NCI-H2107 treated with DMSO at 0.1 percent for 48 hours (cell line): ENCODE results near the gene BIN1.

Experiments
- DNase-seq: peaks from one replicate; lab custom pipeline; 2025; ENCODE audit not compliant: unreplicated experiment; lab: John Stamatoyannopoulos, UW

The BIN1 gene

GRCh38 chr2:127060264-127060945 is 46.5 kb downstream of the BIN1 start:
- DNase-seq, result no peak

- no peak for DNase-seq
Measured at GRCh38 chr2:127059559-127059958, 47.4 kb downstream of the BIN1 start.

GRCh38 chr2:127058954-127059252 is 48.1 kb downstream of the BIN1 start:
- no peak for DNase-seq

GRCh38 chr2:127058246-127058953 is 48.6 kb downstream of the BIN1 start:
- DNase-seq, result no peak

- DNase-seq, result no peak
Measured at GRCh38 chr2:127057371-127058245, 49.3 kb downstream of the BIN1 start.

- DNase-seq, result no peak
Measured at GRCh38 chr2:127056631-127057370, 50.2 kb downstream of the BIN1 start.

GRCh38 chr2:127056086-127056485 is 50.9 kb downstream of the BIN1 start:
- no peak for DNase-seq

- no peak for DNase-seq
Measured at GRCh38 chr2:127055786-127056076, 51.2 kb downstream of the BIN1 start.

- DNase-seq, result no peak
Measured at GRCh38 chr2:127054996-127055785, 51.8 kb downstream of the BIN1 start.

- no peak for DNase-seq
Measured at GRCh38 chr2:127054604-127054930, 52.4 kb downstream of the BIN1 start.

- DNase-seq, result no peak
Measured at GRCh38 chr2:127053731-127054603, 53.0 kb downstream of the BIN1 start.

GRCh38 chr2:127052771-127053691 is 53.9 kb downstream of the BIN1 start:
- DNase-seq, result peak; percentile 24

GRCh38 chr2:127052057-127052770 is 54.7 kb downstream of the BIN1 start:
- DNase-seq, result no peak

GRCh38 chr2:127051116-127052056 is 55.6 kb downstream of the BIN1 start:
- no peak for DNase-seq

DNA sequence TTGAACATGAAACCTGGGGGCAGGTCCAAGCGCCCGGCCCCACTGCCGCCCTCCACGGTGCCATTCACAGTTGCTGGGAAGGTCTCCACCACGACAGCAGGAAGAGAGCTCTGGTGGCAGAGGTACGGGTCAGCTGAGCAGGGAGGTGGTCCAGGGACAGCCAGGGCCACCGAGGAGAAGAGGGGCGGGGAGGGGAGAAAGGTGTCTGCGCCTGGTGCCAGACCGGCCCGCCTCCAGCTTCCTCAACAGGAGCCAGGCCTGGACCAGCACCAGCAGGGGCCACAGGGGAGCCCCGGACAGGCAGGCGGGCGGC is 56.2 kb downstream of the BIN1 start:
- no peak for DNase-seq

- peak; percentile 8 for DNase-seq
Measured at GRCh38 chr2:127049927-127050802, 56.8 kb downstream of the BIN1 start.
